GM23248 (cell line): ENCODE measurements around the gene HIP1. TPM values are rescaled to one million over a fixed set of nuclear protein-coding genes. Genes with fewer than 3 reads are reported as not detected.
A peak's percentile ranks its signal among the peaks of the same experiment; 100 is the strongest.

Source experiments
- DNase-seq: peaks from one replicate; pipeline ENCODE4 v3.0.0-alpha.2; 2015
- H2AFZ ChIP-seq: fragments of 200-600 bp; sonication (generic); 2 replicates; pipeline ENCODE4 v1.6.1; 2016; ENCODE audit warnings: antibody characterized with exemption
- H3F3A ChIP-seq: fragments of 200-600 bp; sonication (generic); 2 replicates; pipeline ENCODE4 v1.6.1; 2016; ENCODE audit warnings: mild to moderate bottlenecking, antibody characterized with exemption, mixed run types; ENCODE audit not compliant: insufficient read depth
- H3K27ac ChIP-seq: fragments of 200-600 bp; sonication (generic); 2 replicates; pipeline ENCODE4 v1.5.1; 2016; ENCODE audit warnings: mild to moderate bottlenecking
- H3K27me3 ChIP-seq: fragments of 200-600 bp; sonication (generic); replicated peaks from 2 replicates; pipeline ENCODE4 v1.6.1; 2016; ENCODE audit warnings: mild to moderate bottlenecking; ENCODE audit not compliant: insufficient read depth
- H3K36me3 ChIP-seq: fragments of 200-600 bp; sonication (generic); 2 replicates; pipeline ENCODE4 v1.6.1; 2016; ENCODE audit warnings: low read depth, mild to moderate bottlenecking
- H3K4me1 ChIP-seq: fragments of 200-600 bp; sonication (generic); 2 replicates; pipeline ENCODE4 v1.6.1; 2016; ENCODE audit warnings: mild to moderate bottlenecking; ENCODE audit not compliant: insufficient read depth
- H3K4me2 ChIP-seq: fragments of 200-600 bp; sonication (generic); one replicate; pipeline ENCODE4 v1.6.1; 2016; ENCODE audit warnings: mild to moderate bottlenecking; ENCODE audit not compliant: unreplicated experiment
- H3K4me3 ChIP-seq: fragments of 200-600 bp; sonication (generic); 2 replicates; pipeline ENCODE4 v1.5.1; 2016; ENCODE audit warnings: mild to moderate bottlenecking
- H3K79me2 ChIP-seq: fragments of 200-600 bp; sonication (generic); 2 replicates; pipeline ENCODE4 v1.6.1; 2016; ENCODE audit warnings: mild to moderate bottlenecking; ENCODE audit not compliant: insufficient read depth
- H3K9ac ChIP-seq: fragments of 200-600 bp; sonication (generic); 2 replicates; pipeline ENCODE4 v1.6.1; 2016; ENCODE audit warnings: mild to moderate bottlenecking
- H3K9me2 ChIP-seq: fragments of 200-600 bp; sonication (generic); 2 replicates; pipeline ENCODE4 v1.6.1; 2016; ENCODE audit warnings: mixed run types, mild to moderate bottlenecking, moderate library complexity; ENCODE audit not compliant: insufficient read depth
- H3K9me3 ChIP-seq: fragments of 200-600 bp; sonication (generic); one replicate; pipeline ENCODE4 v1.6.1; 2017; ENCODE audit warnings: low read depth
- H4K20me1 ChIP-seq: fragments of 200-600 bp; sonication (generic); 2 replicates; pipeline ENCODE4 v1.6.0; 2016; ENCODE audit not compliant: insufficient read depth
- EZH2 ChIP-seq: fragments of 200-600 bp; sonication (generic); IDR thresholded peaks from 2 replicates; pipeline ENCODE4 v1.6.1; 2018; ENCODE audit warnings: antibody characterized with exemption, mild to moderate bottlenecking; ENCODE audit not compliant: insufficient read depth, poor library complexity, severe bottlenecking
- EZH2phosphoT487 ChIP-seq: fragments of 200-600 bp; sonication (generic); IDR thresholded peaks from 2 replicates; pipeline ENCODE4 v1.6.1; 2018; ENCODE audit warnings: antibody characterized with exemption, moderate library complexity, mild to moderate bottlenecking, low read depth; ENCODE audit not compliant: insufficient read depth
- WGBS, 2 experiments: methylation state at CpG; one replicate each; pipeline ENCODE4 v1.1.6; 2015 to 2017; ENCODE audit warnings: low lambda C conversion rate in 2 of 2, low coverage in 1 of 2; ENCODE audit errors: missing lambda C conversion rate in 2 of 2; 5-methylcytosine and 5-hydroxymethylcytosine counted together
- in situ Hi-C: fragments of 300-500 bp; cut with MboI; formaldehyde crosslinking; loops from 2 replicates; pipeline ENCODE4 v1.15.0; 2020
- polyA plus RNA-seq: library from polyadenylated mRNA; unstranded; fragments of >200 nt; fragmentation: Nextera tagmentation; extraction: Ambion mirVana; gene quantifications from 2 replicates; pipeline ENCODE4 v1.2.1, GENCODE V29; 2016
- total RNA-seq: library from RNA; depleted of rRNA; stranded (reverse); fragments of >200 nt; shearing (Covaris generic); gene quantifications from 2 replicates; pipeline ENCODE4 v1.2.3, GENCODE V29; 2014

The HIP1 gene
- total and polyA plus RNA-seq, 2 experiments from 2014 or later: 6.1 to 13.6 TPM

DNA sequence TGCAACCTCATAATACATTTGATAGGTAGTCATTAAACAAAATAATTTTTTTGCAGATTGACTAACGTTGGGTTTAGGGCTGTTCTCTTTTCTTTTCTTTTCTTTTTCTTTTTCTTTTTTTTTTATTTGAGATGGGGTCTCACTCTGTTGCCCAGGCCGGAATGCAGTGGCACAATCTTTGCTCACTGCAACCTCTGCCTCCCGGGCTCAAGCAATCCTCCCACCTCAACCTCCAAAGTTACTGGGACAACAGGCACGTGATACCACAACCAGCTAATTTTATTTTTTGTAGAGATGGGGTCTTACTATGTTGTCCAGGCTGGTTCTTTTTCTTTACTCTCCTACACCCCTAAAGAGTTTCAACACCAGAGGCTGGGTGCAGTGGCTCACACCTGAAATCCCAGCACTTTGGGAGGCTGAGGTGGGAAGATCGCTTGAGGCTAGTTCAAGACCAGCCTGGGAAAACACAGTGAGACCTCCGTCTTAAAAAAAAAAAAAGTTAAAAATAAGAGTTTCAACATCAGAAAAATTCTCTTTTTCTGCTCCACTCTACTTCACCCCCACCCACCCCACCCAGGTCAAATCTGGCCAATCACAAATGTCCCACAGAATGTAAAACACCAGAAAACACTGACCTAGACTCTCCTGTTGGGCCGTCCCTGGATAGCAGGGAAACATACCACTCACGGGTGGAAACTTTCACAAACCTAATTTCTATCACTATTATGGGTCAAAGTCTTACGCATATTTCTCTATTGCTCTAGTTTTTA, 3.0 kb downstream of the HIP1 start:
- H3F3A ChIP-seq: peaks cover 36% of the 10 kb centered on the region
- no peaks in the 10 kb centered on the region for H3K27me3 ChIP-seq
- H3K9me3 ChIP-seq: no peaks in the 10 kb centered on the region
- peaks cover 29% of the 10 kb centered on the region for H3K79me2 ChIP-seq
- H3K36me3 ChIP-seq: no peaks in the 10 kb centered on the region
- H3K4me1 ChIP-seq: peaks cover 28% of the 10 kb centered on the region
- H4K20me1 ChIP-seq: no peaks in the 10 kb centered on the region
- H3K27ac ChIP-seq: no peak overlapping the region
- in situ Hi-C loops: no loop called here
- TF ChIP-seq EZH2: no peak
- TF ChIP-seq EZH2phosphoT487: no peak
- no peak for DNase-seq
- no peak overlapping the region for H2AFZ ChIP-seq
- WGBS, 2 experiments: 94 to 96% methylated on average over 9 of the region's 9 CpGs
- H3K4me2 ChIP-seq: no peak overlapping the region
- H3K4me3 ChIP-seq: no peak overlapping the region
- no peaks in the 10 kb centered on the region for H3K9me2 ChIP-seq
- H3K9ac ChIP-seq: no peak overlapping the region

DNA sequence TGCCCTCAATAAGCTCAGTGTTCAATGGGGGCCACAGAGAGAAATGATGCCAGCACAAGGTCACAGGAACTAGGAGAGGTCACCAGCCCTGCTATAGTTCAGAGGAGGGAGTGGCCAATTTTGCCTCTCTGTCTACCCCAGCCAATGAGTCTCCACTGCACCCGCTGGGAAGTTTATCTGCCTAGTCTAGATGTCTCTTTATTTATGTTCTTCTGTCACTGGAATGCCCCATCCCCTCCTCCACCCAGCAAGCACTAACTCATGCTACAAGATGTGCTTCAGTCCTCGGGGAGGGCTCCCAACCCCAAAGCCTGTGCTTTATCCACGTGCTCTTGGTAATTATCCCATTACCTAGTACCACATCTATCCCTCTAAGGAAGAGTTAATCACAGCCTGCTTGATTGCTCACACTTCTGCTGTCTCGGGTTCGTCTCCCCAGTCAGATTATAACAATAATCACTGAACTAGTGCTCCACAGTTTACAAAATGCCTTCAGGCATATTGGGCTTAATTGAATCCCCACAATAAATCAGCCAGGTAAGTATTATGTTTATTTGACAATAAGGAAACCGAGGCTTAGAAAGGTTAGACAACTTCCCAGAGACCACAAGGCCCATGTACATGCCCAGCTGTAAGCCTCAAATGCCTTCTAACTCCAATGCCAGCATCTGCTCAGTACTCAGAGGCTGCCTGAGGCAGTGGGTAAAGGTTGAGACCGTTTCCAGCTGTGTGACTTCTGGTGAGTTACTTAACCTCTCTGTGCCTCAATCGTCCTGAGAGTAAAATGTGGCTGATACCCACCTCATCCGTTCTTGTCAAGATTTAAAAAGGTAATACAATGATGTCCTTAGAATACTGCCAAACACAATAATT, 3.9 kb downstream of the HIP1 start:
- no peaks in the 10 kb centered on the region for H3K36me3 ChIP-seq
- H3F3A ChIP-seq: peaks cover 36% of the 10 kb centered on the region
- no peak overlapping the region for H3K4me3 ChIP-seq
- H2AFZ ChIP-seq: no peak overlapping the region
- WGBS, 2 experiments: 33 to 40% methylated on average over 9 of the region's 9 CpGs
- H3K9me3 ChIP-seq: no peaks in the 10 kb centered on the region
- H4K20me1 ChIP-seq: no peaks in the 10 kb centered on the region
- peak overlapping the region; percentile 64 for H3K27ac ChIP-seq
- peak; percentile 80 for DNase-seq
- peaks cover 28% of the 10 kb centered on the region for H3K4me1 ChIP-seq
- in situ Hi-C loops: no loop called here
- H3K4me2 ChIP-seq: peak overlapping the region; percentile 3
- peaks cover 30% of the 10 kb centered on the region for H3K79me2 ChIP-seq
- no peak for TF ChIP-seq EZH2
- TF ChIP-seq EZH2phosphoT487: no peak
- no peaks in the 10 kb centered on the region for H3K27me3 ChIP-seq
- peak overlapping the region; percentile 14; the same call in 1 of the 2 replicates for H3K9ac ChIP-seq
- H3K9me2 ChIP-seq: no peaks in the 10 kb centered on the region

DNA sequence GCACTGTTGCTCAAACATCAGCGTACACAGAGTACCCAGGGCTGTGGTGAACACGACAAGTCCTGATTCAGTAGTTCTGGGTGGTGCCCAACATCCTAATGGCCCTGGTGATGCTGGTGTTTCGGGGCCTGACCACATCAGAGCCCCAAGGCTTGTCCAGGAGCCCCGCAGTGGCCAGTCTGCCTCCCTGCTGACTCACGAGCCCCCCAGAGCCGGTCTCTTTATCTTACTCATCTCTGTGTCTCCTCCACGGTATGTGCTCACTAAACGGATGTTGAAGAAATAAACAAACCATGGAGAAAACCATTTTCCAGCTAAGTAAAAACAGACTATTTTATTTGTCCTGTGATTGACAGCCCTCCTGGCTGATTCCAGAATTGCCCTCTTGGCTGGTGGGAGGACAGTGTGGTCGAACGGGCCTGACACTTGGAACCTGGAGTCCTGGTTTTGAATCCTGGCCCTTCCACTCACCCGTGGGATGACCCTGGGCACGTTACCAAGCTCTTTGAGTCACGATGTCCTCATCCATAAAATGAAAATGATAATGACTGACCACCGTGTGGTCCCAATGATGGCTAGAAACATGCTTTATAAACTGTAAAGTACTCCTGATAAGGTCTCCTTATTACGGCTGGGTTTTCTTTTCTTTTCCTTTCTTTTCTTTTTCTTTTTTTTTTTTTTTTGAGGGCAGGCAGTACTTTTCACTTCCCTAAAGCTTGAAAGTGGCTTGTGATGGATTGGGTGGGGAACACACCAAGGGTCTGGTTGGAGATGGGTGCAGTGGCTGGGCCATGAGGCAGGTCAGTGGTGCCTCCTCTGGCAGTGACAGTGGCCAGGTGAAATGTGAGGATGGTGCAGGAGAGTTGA, 5.7 kb downstream of the HIP1 start:
- Histone ChIP-seq H3F3A (peaks cover 36% of the 10 kb centered on the region), H3K4me2 (peak overlapping the region; percentile 52), H3K4me3 (peak overlapping the region; percentile 52), H3K9me2 (no peaks in the 10 kb centered on the region), H2AFZ (peak overlapping the region; percentile 59), H3K27ac (peak overlapping the region; percentile 83), H3K9me3 (no peaks in the 10 kb centered on the region), H3K4me1 (peaks cover 35% of the 10 kb centered on the region), H3K9ac (peak overlapping the region; percentile 59), H3K36me3 (no peaks in the 10 kb centered on the region), H4K20me1 (no peaks in the 10 kb centered on the region), H3K79me2 (peaks cover 37% of the 10 kb centered on the region), H3K27me3 (no peaks in the 10 kb centered on the region)
- in situ Hi-C loops: no loop called here
- peak; percentile 97 for DNase-seq
- WGBS, 2 experiments: 1% methylated on average over 15 of the region's 15 CpGs
- TF ChIP-seq EZH2phosphoT487: peak; percentile 86; the same call in 1 of the 2 replicates
- no peak for TF ChIP-seq EZH2
